Inflammatory macrophage treated with lipopolysaccharide for 4 hours (primary cell): ENCODE results near the gene RBM19.
A peak's percentile ranks its signal among the peaks of the same experiment; 100 is the strongest.
"Not testable (repeated sequence)": the region's sequence is repeated elsewhere in the genome, so short reads cannot be mapped to it uniquely, and the experiment has no call there.

Source experiments
- DNase-seq: peaks from one replicate; pipeline ENCODE4 v3.0.0-alpha.2; 2020

Gene RBM19

GRCh38 chr12:113965951-113966797 is at the start of gene RBM19:
Gene RBM19, minus strand, starts transcription at chr12:113966325. Its CDS starts 98 bp downstream, at chr12:113966227.
- DNase-seq: peak; percentile 99

- no peak for DNase-seq
Observed at GRCh38 chr12:114015851-114016250, 49.7 kb upstream of the RBM19 start.

GRCh38 chr12:114013575-114014345 is 47.6 kb upstream of the RBM19 start:
- DNase-seq: no peak

- DNase-seq: no peak
Observed at GRCh38 chr12:114012744-114013431, 46.8 kb upstream of the RBM19 start.

- no peak for DNase-seq
Observed at GRCh38 chr12:114011711-114012110, 45.6 kb upstream of the RBM19 start.

GRCh38 chr12:114006482-114007425 is 40.6 kb upstream of the RBM19 start:
- no peak for DNase-seq

- no peak for DNase-seq
Observed at GRCh38 chr12:114004402-114004801, 38.3 kb upstream of the RBM19 start.

GRCh38 chr12:114003286-114003685 is 37.2 kb upstream of the RBM19 start:
- no peak for DNase-seq

- no peak for DNase-seq
Observed at GRCh38 chr12:114001511-114002340, 35.6 kb upstream of the RBM19 start.

GRCh38 chr12:114000861-114001260 is 34.7 kb upstream of the RBM19 start:
- DNase-seq: no peak

- DNase-seq: not testable (repeated sequence)
Observed at GRCh38 chr12:114000261-114000660, 34.1 kb upstream of the RBM19 start.

- DNase-seq: no peak
Observed at GRCh38 chr12:113997365-113997764, 31.2 kb upstream of the RBM19 start.

- DNase-seq: no peak
Observed at GRCh38 chr12:113996026-113996425, 29.9 kb upstream of the RBM19 start.

GRCh38 chr12:113994051-113994450 is 27.9 kb upstream of the RBM19 start:
- no peak for DNase-seq

GRCh38 chr12:113992751-113993150 is 26.6 kb upstream of the RBM19 start:
- not testable (repeated sequence) for DNase-seq

- no peak for DNase-seq
Observed at GRCh38 chr12:113991224-113992044, 25.3 kb upstream of the RBM19 start.

GRCh38 chr12:113990250-113991223 is 24.4 kb upstream of the RBM19 start:
- DNase-seq: no peak

GRCh38 chr12:113988976-113989375 is 22.9 kb upstream of the RBM19 start:
- DNase-seq: no peak

- no peak for DNase-seq
Observed at GRCh38 chr12:113988064-113988451, 21.9 kb upstream of the RBM19 start.
